Activated CD4-positive, alpha-beta memory T cell treated with anti-CD3 and anti-CD28 coated beads, Interleukin-2, amount 10 ng/mL, durations not matched to agents 7 days and 5 days (primary cell): ENCODE measurements around the gene TRPM6. TPM values are rescaled to one million over a fixed set of nuclear protein-coding genes. Genes with fewer than 3 reads are reported as not detected.
"Not testable (repeated sequence)": the region's sequence is repeated elsewhere in the genome, so short reads cannot be mapped to it uniquely, and the experiment has no call there.

Experiments used
- CTCF ChIA-PET: fragments of 350-600 bp; sonication (Branson Sonifier 250); formaldehyde crosslinking; loops from one replicate; lab custom pipeline; 2021; ENCODE audit warnings: antibody characterized with exemption, inconsistent platforms; lab: Charles Lee
- POLR2A ChIA-PET: fragments of 350-600 bp; sonication (Branson Sonifier 250); formaldehyde crosslinking; loops from one replicate; lab custom pipeline; 2021; ENCODE audit warnings: antibody characterized with exemption; lab: Charles Lee
- DNase-seq: peaks from one replicate; pipeline ENCODE4 v3.0.0-alpha.2; 2020
- H3K27ac Mint-ChIP-seq: one replicate; pipeline ENCODE4 v1.8.0; 2021; ENCODE audit warnings: mild to moderate bottlenecking, mixed read lengths
- H3K27me3 Mint-ChIP-seq: one replicate; pipeline ENCODE4 v1.8.0; 2021; ENCODE audit warnings: mixed read lengths
- H3K36me3 Mint-ChIP-seq: one replicate; pipeline ENCODE4 v1.8.0; 2021; ENCODE audit warnings: low read depth, mixed read lengths
- H3K4me1 Mint-ChIP-seq: one replicate; pipeline ENCODE4 v1.8.0; 2021; ENCODE audit warnings: mixed read lengths
- H3K4me3 Mint-ChIP-seq: one replicate; pipeline ENCODE4 v1.8.0; 2021; ENCODE audit warnings: mild to moderate bottlenecking, mixed read lengths
- H3K9me3 Mint-ChIP-seq: one replicate; pipeline ENCODE4 v1.8.0; 2021; ENCODE audit warnings: mixed read lengths
- total RNA-seq, 2 experiments: library from RNA; stranded (reverse); gene quantifications; one replicate each; pipeline ENCODE4 v1.2.3, GENCODE V29; 2021

The TRPM6 gene, protein sequence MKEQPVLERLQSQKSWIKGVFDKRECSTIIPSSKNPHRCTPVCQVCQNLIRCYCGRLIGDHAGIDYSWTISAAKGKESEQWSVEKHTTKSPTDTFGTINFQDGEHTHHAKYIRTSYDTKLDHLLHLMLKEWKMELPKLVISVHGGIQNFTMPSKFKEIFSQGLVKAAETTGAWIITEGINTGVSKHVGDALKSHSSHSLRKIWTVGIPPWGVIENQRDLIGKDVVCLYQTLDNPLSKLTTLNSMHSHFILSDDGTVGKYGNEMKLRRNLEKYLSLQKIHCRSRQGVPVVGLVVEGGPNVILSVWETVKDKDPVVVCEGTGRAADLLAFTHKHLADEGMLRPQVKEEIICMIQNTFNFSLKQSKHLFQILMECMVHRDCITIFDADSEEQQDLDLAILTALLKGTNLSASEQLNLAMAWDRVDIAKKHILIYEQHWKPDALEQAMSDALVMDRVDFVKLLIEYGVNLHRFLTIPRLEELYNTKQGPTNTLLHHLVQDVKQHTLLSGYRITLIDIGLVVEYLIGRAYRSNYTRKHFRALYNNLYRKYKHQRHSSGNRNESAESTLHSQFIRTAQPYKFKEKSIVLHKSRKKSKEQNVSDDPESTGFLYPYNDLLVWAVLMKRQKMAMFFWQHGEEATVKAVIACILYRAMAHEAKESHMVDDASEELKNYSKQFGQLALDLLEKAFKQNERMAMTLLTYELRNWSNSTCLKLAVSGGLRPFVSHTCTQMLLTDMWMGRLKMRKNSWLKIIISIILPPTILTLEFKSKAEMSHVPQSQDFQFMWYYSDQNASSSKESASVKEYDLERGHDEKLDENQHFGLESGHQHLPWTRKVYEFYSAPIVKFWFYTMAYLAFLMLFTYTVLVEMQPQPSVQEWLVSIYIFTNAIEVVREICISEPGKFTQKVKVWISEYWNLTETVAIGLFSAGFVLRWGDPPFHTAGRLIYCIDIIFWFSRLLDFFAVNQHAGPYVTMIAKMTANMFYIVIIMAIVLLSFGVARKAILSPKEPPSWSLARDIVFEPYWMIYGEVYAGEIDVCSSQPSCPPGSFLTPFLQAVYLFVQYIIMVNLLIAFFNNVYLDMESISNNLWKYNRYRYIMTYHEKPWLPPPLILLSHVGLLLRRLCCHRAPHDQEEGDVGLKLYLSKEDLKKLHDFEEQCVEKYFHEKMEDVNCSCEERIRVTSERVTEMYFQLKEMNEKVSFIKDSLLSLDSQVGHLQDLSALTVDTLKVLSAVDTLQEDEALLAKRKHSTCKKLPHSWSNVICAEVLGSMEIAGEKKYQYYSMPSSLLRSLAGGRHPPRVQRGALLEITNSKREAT (N-terminal part only)
- total RNA-seq: not detected

DNA sequence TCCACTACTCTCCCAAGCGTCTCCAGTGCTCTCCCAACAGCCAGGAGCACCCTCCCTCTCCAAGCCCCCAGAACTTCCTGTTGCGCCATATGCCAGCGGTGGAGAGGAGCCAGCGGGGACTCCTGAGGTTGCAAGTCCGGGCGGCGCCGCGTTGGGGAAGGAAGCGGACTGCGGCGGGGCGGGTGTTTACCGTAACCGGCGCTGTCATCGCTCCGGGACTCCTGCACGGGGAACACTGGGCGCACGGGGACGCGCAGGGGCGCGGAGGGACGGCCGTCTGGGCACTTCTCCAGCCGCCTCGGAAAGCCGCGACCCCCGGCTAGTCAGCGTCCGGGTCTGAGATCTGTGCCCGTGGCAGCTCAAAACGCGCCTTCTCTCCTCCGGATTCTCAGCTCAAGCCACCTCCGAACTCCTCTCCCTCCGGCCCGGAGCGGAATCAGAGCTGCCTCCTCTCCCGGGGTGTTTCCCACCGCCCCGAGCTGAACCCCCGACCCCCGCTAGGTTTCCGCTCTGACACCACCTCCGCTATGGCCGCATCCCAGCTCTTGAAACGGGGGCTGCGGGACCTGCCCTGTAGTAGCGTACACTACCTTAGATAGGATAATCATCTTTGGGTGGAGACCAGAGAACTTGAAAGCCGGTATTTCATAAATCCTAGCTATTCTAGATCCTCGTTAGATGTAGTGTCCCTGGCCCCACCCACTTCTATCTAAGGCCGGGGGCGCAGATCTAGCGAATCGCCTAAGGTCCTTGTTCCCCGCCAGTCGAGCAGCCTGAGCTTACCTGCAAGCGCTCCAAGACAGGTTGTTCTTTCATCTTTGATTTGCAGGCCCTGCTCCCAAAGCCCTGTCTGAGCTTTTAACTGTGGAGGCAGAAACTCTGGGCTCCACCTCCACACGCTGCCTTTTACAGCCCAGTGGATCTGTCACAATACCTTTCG, at the start of gene TRPM6:
TRPM6 (minus strand) TSS at position 881 of the 940 bp plus-strand sequence; CDS start at position 816, 65 bp downstream.
- peaks cover 15% of the 10 kb centered on the region for H3K4me1 Mint-ChIP-seq
- ChIA-PET POLR2A (interaction anchor here (1.6 kb wide), 1 partner anchor 65 kb away, joined by 5 read pairs; the partner anchor contains the start of gene C9orf40), CTCF (interaction anchor here (1.3 kb wide), 1 partner anchor 112 kb away, joined by 5 read pairs; no protein-coding TSS in a partner anchor)
- DNase-seq: peak; percentile 53
- H3K36me3 Mint-ChIP-seq: no peaks in the 10 kb centered on the region
- peaks cover 42% of the 10 kb centered on the region for H3K27me3 Mint-ChIP-seq
- H3K9me3 Mint-ChIP-seq: no peaks in the 10 kb centered on the region
- H3K27ac Mint-ChIP-seq: no peak within 1 kb of the TSS
- H3K4me3 Mint-ChIP-seq: peak within 1 kb of the TSS; percentile 76

DNA sequence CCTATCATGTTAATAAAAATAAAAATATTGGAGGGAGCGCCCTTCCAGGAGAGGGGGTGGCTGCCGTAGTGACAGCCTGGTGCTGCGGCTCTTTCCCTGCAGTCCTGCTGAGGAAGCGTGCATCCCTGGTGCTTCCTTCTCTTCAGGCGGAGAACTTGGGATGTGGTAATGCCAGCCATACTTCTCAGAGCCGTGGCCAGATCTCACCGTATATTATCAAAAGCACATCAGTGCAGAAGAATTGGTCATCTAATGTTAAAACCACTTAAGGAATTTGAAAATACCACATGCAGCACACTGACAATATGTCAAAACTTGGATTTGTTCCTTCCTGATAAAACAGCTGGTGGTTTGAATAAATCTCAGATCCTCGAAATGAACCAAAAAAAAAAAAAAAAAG, 47.3 kb upstream of the TRPM6 start:
- no peaks in the 10 kb centered on the region for H3K9me3 Mint-ChIP-seq
- H3K4me1 Mint-ChIP-seq: no peaks in the 10 kb centered on the region
- CTCF ChIA-PET: no interaction called here
- no peak for DNase-seq
- no peak overlapping the region for H3K27ac Mint-ChIP-seq
- no peak overlapping the region for H3K4me3 Mint-ChIP-seq
- peaks cover 18% of the 10 kb centered on the region for H3K27me3 Mint-ChIP-seq
- H3K36me3 Mint-ChIP-seq: no peaks in the 10 kb centered on the region
- POLR2A ChIA-PET: no interaction called here

- Mint-ChIP-seq H3K9me3 (no peaks in the 10 kb centered on the region), H3K4me3 (no peak overlapping the region), H3K36me3 (no peaks in the 10 kb centered on the region), H3K27me3 (peaks cover 5% of the 10 kb centered on the region), H3K27ac (no peak overlapping the region), H3K4me1 (no peaks in the 10 kb centered on the region)
- POLR2A ChIA-PET: no interaction called here
- CTCF ChIA-PET: no interaction called here
- DNase-seq: no peak
Measured at GRCh38 chr9:74921737-74922136, 34.0 kb upstream of the TRPM6 start.

GRCh38 chr9:74920944-74921626, 33.4 kb upstream of the TRPM6 start:
- ChIA-PET POLR2A (no interaction called here), CTCF (no interaction called here)
- H3K27me3 Mint-ChIP-seq: peaks cover 6% of the 10 kb centered on the region
- DNase-seq: no peak
- no peaks in the 10 kb centered on the region for H3K4me1 Mint-ChIP-seq
- H3K36me3 Mint-ChIP-seq: no peaks in the 10 kb centered on the region
- H3K27ac Mint-ChIP-seq: no peak overlapping the region
- no peak overlapping the region for H3K4me3 Mint-ChIP-seq
- H3K9me3 Mint-ChIP-seq: no peaks in the 10 kb centered on the region

DNA sequence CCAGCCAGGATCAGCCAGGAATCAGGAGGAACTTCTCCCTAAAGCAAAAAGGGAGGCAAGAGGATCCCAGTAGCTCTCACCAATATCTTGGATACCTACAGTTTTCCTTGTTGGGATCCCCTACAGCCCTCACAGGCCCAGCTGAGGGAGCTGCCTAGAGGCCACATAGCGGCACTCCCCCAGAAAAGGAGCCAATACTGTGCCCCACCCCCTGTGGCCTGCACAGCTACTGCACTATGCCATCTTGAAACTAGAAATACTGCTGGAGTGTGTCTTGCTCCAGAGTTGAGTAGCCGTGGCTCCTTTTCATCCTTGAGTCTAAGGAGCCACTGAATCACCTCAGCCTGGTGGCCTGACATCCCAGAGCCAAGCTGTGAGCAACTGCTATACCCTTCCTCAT, 22.3 kb upstream of the TRPM6 start:
- ChIA-PET POLR2A (no interaction called here), CTCF (no interaction called here)
- H3K36me3 Mint-ChIP-seq: no peaks in the 10 kb centered on the region
- no peak for DNase-seq
- no peaks in the 10 kb centered on the region for H3K4me1 Mint-ChIP-seq
- H3K27ac Mint-ChIP-seq: no peak overlapping the region
- peaks cover 5% of the 10 kb centered on the region for H3K9me3 Mint-ChIP-seq
- H3K27me3 Mint-ChIP-seq: peaks cover 16% of the 10 kb centered on the region
- H3K4me3 Mint-ChIP-seq: no peak overlapping the region

DNA sequence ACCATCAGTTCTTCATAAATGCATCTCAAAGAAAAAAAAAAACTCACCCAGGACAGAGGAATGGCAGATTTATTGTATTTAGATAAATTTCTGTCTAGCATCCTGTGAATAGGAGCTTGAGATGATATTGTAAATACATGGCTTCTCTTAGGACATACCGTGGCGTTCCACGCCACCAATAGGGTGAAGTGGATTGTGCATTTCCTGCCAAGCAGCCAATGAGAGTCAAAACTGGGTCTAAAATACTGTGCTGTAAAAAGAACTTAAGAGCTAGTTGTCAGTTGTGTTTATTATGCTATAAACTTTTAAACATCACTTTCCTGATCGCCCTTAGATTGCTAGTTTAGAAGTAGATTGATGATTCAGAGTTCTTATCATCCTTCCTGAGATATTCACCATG, 20.9 kb upstream of the TRPM6 start:
- no peak for DNase-seq
- peaks cover 5% of the 10 kb centered on the region for H3K9me3 Mint-ChIP-seq
- no peak overlapping the region for H3K4me3 Mint-ChIP-seq
- CTCF ChIA-PET: no interaction called here
- H3K36me3 Mint-ChIP-seq: no peaks in the 10 kb centered on the region
- H3K27me3 Mint-ChIP-seq: peaks cover 16% of the 10 kb centered on the region
- H3K27ac Mint-ChIP-seq: no peak overlapping the region
- H3K4me1 Mint-ChIP-seq: no peaks in the 10 kb centered on the region
- POLR2A ChIA-PET: no interaction called here

DNA sequence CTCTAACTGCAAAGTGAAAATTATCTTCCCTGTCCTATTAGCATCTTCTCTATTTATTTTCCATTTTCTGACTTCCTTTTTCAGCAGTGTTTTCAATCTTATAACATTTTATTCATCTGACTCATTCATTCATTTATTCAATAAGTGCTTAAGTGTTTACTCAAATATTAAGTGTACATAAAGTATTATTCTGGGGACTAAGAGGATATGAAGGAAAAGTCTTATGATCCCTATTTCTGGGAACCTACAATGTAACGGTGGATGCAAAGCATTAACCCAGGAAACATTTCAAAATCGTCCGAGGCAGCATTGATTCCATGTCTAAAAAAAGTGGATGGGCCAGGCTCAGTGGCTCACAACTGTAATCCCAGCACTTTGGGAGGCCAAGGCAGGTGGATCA, 19.4 kb upstream of the TRPM6 start:
- DNase-seq: no peak
- Mint-ChIP-seq H3K27ac (no peak overlapping the region), H3K27me3 (peaks cover 16% of the 10 kb centered on the region), H3K4me3 (no peak overlapping the region), H3K4me1 (no peaks in the 10 kb centered on the region), H3K9me3 (peaks cover 5% of the 10 kb centered on the region), H3K36me3 (no peaks in the 10 kb centered on the region)
- POLR2A ChIA-PET: no interaction called here
- CTCF ChIA-PET: no interaction called here

DNA sequence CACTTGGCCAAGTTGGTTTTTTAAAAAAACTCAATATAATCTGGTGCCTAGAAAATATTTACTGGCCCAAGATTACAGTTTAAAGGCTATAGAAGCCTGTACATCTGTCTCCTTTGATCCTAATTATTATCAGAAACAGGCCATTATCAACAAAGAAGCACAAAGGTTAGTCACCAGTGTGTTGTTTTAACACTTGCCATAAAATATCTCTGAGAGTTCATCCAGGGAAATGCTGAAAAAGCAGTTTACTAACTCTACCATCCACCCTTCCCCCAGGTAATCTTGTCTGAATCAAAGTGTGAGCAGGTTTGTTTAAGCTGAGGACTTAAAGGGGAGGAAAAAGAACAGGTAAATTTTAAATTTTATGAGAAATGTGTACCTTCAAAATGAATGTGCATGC, 13.3 kb upstream of the TRPM6 start:
- H3K4me3 Mint-ChIP-seq: no peak overlapping the region
- H3K36me3 Mint-ChIP-seq: no peaks in the 10 kb centered on the region
- peaks cover 3% of the 10 kb centered on the region for H3K27me3 Mint-ChIP-seq
- ChIA-PET POLR2A (no interaction called here), CTCF (no interaction called here)
- no peak overlapping the region for H3K27ac Mint-ChIP-seq
- no peak for DNase-seq
- no peaks in the 10 kb centered on the region for H3K9me3 Mint-ChIP-seq
- H3K4me1 Mint-ChIP-seq: no peaks in the 10 kb centered on the region

DNA sequence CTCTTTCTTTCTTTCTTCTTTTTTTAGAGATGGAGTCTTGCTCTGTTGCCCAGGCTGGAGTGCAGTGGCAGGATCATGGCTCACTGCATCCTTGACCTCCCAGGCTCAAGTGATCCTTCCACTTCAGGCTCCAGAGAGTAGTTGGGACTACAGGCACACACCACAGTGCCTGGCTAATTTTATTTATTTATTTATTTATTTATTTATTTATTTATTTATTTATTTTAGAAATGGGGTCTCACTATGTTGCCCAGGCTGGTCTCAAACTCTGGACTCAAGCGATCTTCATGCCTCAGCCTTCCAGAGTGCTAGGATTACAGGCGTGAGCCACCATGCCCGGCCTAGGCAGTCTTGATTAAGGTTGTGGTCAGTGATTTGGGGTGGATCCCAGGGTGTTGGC, 728 bp upstream of the TRPM6 start:
- H3K4me3 Mint-ChIP-seq, H3K36me3 Mint-ChIP-seq, CTCF ChIA-PET, H3K27ac Mint-ChIP-seq, H3K9me3 Mint-ChIP-seq, POLR2A ChIA-PET, DNase-seq: not testable (repeated sequence)
- Mint-ChIP-seq H3K27me3 (peaks cover 37% of the 10 kb centered on the region), H3K4me1 (peaks cover 15% of the 10 kb centered on the region)

DNA sequence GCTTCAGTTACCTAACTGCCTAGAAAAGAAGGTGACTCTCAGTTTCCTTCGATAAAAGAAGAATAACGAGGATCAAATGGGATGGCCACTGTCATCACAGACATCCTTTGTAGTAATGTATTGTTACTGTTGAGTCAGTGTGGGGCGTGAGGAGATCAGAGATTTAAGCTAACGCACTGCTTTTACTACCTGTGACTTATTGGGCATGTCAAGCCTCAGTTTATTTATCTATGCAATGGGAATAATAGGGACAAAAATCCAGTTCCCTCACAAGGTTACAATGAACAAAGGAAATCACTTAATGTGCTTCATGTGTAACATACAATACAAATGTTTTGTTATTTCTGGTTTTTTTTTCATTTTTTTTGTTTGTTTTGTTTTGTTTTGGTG, 255 bp upstream of the TRPM6 start:
- peak overlapping the region; percentile 76 for H3K4me3 Mint-ChIP-seq
- H3K27me3 Mint-ChIP-seq: peaks cover 37% of the 10 kb centered on the region
- DNase-seq: no peak
- ChIA-PET CTCF (interaction anchor here (1.3 kb wide), 1 partner anchor 112 kb away, joined by 5 read pairs; no protein-coding TSS in a partner anchor), POLR2A (interaction anchor here (1.6 kb wide), 1 partner anchor 64 kb away, joined by 5 read pairs; the partner anchor contains the start of gene C9orf40)
- no peak overlapping the region for H3K27ac Mint-ChIP-seq
- no peaks in the 10 kb centered on the region for H3K9me3 Mint-ChIP-seq
- H3K4me1 Mint-ChIP-seq: peaks cover 15% of the 10 kb centered on the region
- H3K36me3 Mint-ChIP-seq: no peaks in the 10 kb centered on the region

GRCh38 chr9:74876382-74876949, 11.3 kb downstream of the TRPM6 start:
- CTCF ChIA-PET: no interaction called here
- Mint-ChIP-seq H3K36me3 (peaks cover 11% of the 10 kb centered on the region), H3K27me3 (peaks cover 13% of the 10 kb centered on the region), H3K27ac (no peak overlapping the region), H3K9me3 (peaks cover 20% of the 10 kb centered on the region), H3K4me1 (peaks cover 10% of the 10 kb centered on the region), H3K4me3 (no peak overlapping the region)
- POLR2A ChIA-PET: no interaction called here
- no peak for DNase-seq
